HG03521 (cell line): ENCODE results near the gene FICD.
A peak's percentile ranks its signal among the peaks of the same experiment; 100 is the strongest.
"Not testable (repeated sequence)": the region's sequence is repeated elsewhere in the genome, so short reads cannot be mapped to it uniquely, and the experiment has no call there.

Experiments
- ATAC-seq: cut with Tn5 transposase; IDR thresholded peaks from one replicate; pipeline ENCODE4 v1.9.1; 2021; ENCODE audit warnings: mild to moderate bottlenecking, moderate library complexity; ENCODE audit not compliant: unreplicated experiment

The FICD gene

GRCh38 chr12:108514973-108515814, at the start of gene FICD:
FICD (plus strand) TSS chr12:108515277; CDS start chr12:108516973, 1,696 bp downstream.
- peak; percentile 90 for ATAC-seq

GRCh38 chr12:108465417-108465816, 49.7 kb upstream of the FICD start:
- no peak for ATAC-seq

GRCh38 chr12:108468196-108468968, 46.7 kb upstream of the FICD start:
- no peak for ATAC-seq

GRCh38 chr12:108473400-108474055, 41.5 kb upstream of the FICD start:
- ATAC-seq: no peak

- ATAC-seq: no peak
Measured at GRCh38 chr12:108475396-108475795, 39.7 kb upstream of the FICD start.

- ATAC-seq: no peak
Measured at GRCh38 chr12:108477055-108477880, 37.8 kb upstream of the FICD start.

- no peak for ATAC-seq
Measured at GRCh38 chr12:108477881-108478259, 37.2 kb upstream of the FICD start.

- no peak for ATAC-seq
Measured at GRCh38 chr12:108478611-108479206, 36.4 kb upstream of the FICD start.

GRCh38 chr12:108479364-108480070, 35.6 kb upstream of the FICD start:
- no peak for ATAC-seq

GRCh38 chr12:108482717-108483212, 32.3 kb upstream of the FICD start:
- no peak for ATAC-seq

- no peak for ATAC-seq
Measured at GRCh38 chr12:108483213-108484059, 31.6 kb upstream of the FICD start.

GRCh38 chr12:108484431-108484830, 30.6 kb upstream of the FICD start:
- no peak for ATAC-seq

- ATAC-seq: no peak
Measured at GRCh38 chr12:108484845-108485244, 30.2 kb upstream of the FICD start.

GRCh38 chr12:108485371-108485770, 29.7 kb upstream of the FICD start:
- ATAC-seq: not testable (repeated sequence)

GRCh38 chr12:108487029-108487428, 28.0 kb upstream of the FICD start:
- not testable (repeated sequence) for ATAC-seq

- no peak for ATAC-seq
Measured at GRCh38 chr12:108491256-108491655, 23.8 kb upstream of the FICD start.

- ATAC-seq: no peak
Measured at GRCh38 chr12:108495054-108495453, 20.0 kb upstream of the FICD start.

- no peak for ATAC-seq
Measured at GRCh38 chr12:108495823-108496579, 19.1 kb upstream of the FICD start.
